EH (cell line): ENCODE measurements around the gene PCLO.

ENCODE experiments used
- DNase-seq: peaks from one replicate; pipeline ENCODE4 v3.0.0-alpha.2; 2015; ENCODE audit warnings: low read depth

Gene PCLO

GRCh38 chr7:82839063-82839462, 323.6 kb downstream of the PCLO start:
- DNase-seq: no peak

GRCh38 chr7:82838314-82838713, 324.4 kb downstream of the PCLO start:
- DNase-seq: no peak

GRCh38 chr7:82823073-82823472, 339.6 kb downstream of the PCLO start:
- no peak for DNase-seq

- DNase-seq: no peak
Observed at GRCh38 chr7:82821037-82821436, 341.6 kb downstream of the PCLO start.

GRCh38 chr7:82818171-82818570, 344.5 kb downstream of the PCLO start:
- no peak for DNase-seq

- DNase-seq: no peak
Observed at GRCh38 chr7:82816272-82816671, 346.4 kb downstream of the PCLO start.

- peak; percentile 88 for DNase-seq
Observed at GRCh38 chr7:82810558-82811259, 352.0 kb downstream of the PCLO start.

GRCh38 chr7:82808633-82809032, 354.1 kb downstream of the PCLO start:
- no peak for DNase-seq

GRCh38 chr7:82805527-82805960, 357.1 kb downstream of the PCLO start:
- peak; percentile 92 for DNase-seq

- peak; percentile 16 for DNase-seq
Observed at GRCh38 chr7:82803411-82803810, 359.3 kb downstream of the PCLO start.

- DNase-seq: peak; percentile 1
Observed at GRCh38 chr7:82789883-82790609, 372.6 kb downstream of the PCLO start.

GRCh38 chr7:82778021-82778420, 384.7 kb downstream of the PCLO start:
- DNase-seq: peak; percentile 31

GRCh38 chr7:82762880-82763279, 399.8 kb downstream of the PCLO start:
- DNase-seq: peak; percentile 13

- no peak for DNase-seq
Observed at GRCh38 chr7:82760831-82761230, 401.9 kb downstream of the PCLO start.

GRCh38 chr7:82760074-82760473, 402.6 kb downstream of the PCLO start:
- no peak for DNase-seq

- peak; percentile 81 for DNase-seq
Observed at GRCh38 chr7:82755705-82756551, 406.8 kb downstream of the PCLO start.

- no peak for DNase-seq
Observed at GRCh38 chr7:82750007-82750406, 412.7 kb downstream of the PCLO start.

- DNase-seq: no peak
Observed at GRCh38 chr7:82745820-82746219, 416.9 kb downstream of the PCLO start.

GRCh38 chr7:82745117-82745516, 417.6 kb downstream of the PCLO start:
- DNase-seq: peak; percentile 64

- no peak for DNase-seq
Observed at GRCh38 chr7:82742163-82742562, 420.5 kb downstream of the PCLO start.

- DNase-seq: no peak
Observed at GRCh38 chr7:82741493-82741892, 421.2 kb downstream of the PCLO start.

GRCh38 chr7:82740246-82740848, 422.3 kb downstream of the PCLO start:
- DNase-seq: peak; percentile 64
